Fibroblast of villous mesenchyme (primary cell): ENCODE results near the gene FCSK. TPM values are rescaled to one million over a fixed set of nuclear protein-coding genes. Genes with fewer than 3 reads are reported as not detected.
"Not testable (repeated sequence)": the region's sequence is repeated elsewhere in the genome, so short reads cannot be mapped to it uniquely, and the experiment has no call there.

Experiments used
- DNase-seq: peaks from one replicate; pipeline ENCODE4 v3.0.0-alpha.2; 2010; ENCODE audit warnings: low read depth
- H3K4me3 ChIP-seq: 2 replicates; pipeline ENCODE4 v1.5.1; 2011; ENCODE audit warnings: low read depth, mild to moderate bottlenecking, low read length
- CTCF ChIP-seq: IDR thresholded peaks from 2 replicates; pipeline ENCODE4 v1.5.1; 2012; ENCODE audit warnings: low read depth, mild to moderate bottlenecking, low read length; ENCODE audit not compliant: insufficient read depth
- total RNA-seq: library from RNA; depleted of rRNA; stranded (reverse); fragments of >200 nt; gene quantifications from 2 replicates; pipeline ENCODE4 v1.2.3, GENCODE V29; 2012

Gene FCSK
- total RNA-seq, 1 donor = 9.5 TPM

GRCh38 chr16:70438969-70439862, 15.2 kb upstream of the FCSK start, which contains the start of gene ST3GAL2:
Gene ST3GAL2, minus strand, starts transcription at chr16:70439100. Its CDS starts 40,570 bp downstream, at chr16:70398530.
- DNase-seq = peak; percentile 95
- H3K4me3 ChIP-seq = peak within 1 kb of the TSS; percentile 70
- no peak for TF ChIP-seq CTCF

- peak overlapping the region; percentile 70 for H3K4me3 ChIP-seq
- TF ChIP-seq CTCF = no peak
- no peak for DNase-seq
Measured at GRCh38 chr16:70440009-70440692, 14.2 kb upstream of the FCSK start.

- DNase-seq = peak; percentile 36
- no peak for TF ChIP-seq CTCF
- no peak overlapping the region for H3K4me3 ChIP-seq
Measured at GRCh38 chr16:70441406-70441990, 12.9 kb upstream of the FCSK start.

- no peak for TF ChIP-seq CTCF
- H3K4me3 ChIP-seq = no peak overlapping the region
- DNase-seq = no peak
Measured at GRCh38 chr16:70442344-70442743, 12.1 kb upstream of the FCSK start.

- TF ChIP-seq CTCF = no peak
- DNase-seq = peak; percentile 69
Measured at GRCh38 chr16:70444249-70445063, 9.9 kb upstream of the FCSK start.

GRCh38 chr16:70448075-70448474, 6.3 kb upstream of the FCSK start:
- H3K4me3 ChIP-seq = no peak overlapping the region
- DNase-seq = no peak
- TF ChIP-seq CTCF = no peak

More at GRCh38 chr16:70444249-70445063, 9.9 kb upstream of the FCSK start:
- H3K4me3 ChIP-seq = no peak overlapping the region

GRCh38 chr16:70450142-70451003, 4.0 kb upstream of the FCSK start:
- H3K4me3 ChIP-seq = peak overlapping the region; percentile 23
- not testable (repeated sequence) for DNase-seq

GRCh38 chr16:70451004-70451340, 3.4 kb upstream of the FCSK start:
- DNase-seq = not testable (repeated sequence)
- H3K4me3 ChIP-seq = peak overlapping the region; percentile 23
